Measurements from ENCODE around the gene TECTA.

The TECTA gene

GRCh38 chr11:121071846-121072450 lies 29.1 kb upstream of the TECTA start:
- no peak for TF ChIP-seq GATA1 (IDR thresholded peaks at IDR 0.05; ENCODE audit: low read depth, low read length)
- no peak for DNase-seq

- TF ChIP-seq POLR2A (IDR thresholded peaks at IDR 0.05; ENCODE audit: low read length) = no peak
- no peak for TF ChIP-seq GATA1 (IDR thresholded peaks at IDR 0.05; ENCODE audit: low read depth, low read length)
- DNase-seq = no peak
Measured at GRCh38 chr11:121081321-121081720, 19.7 kb upstream of the TECTA start.

GRCh38 chr11:121082219-121082618 lies 18.8 kb upstream of the TECTA start:
- no peak for TF ChIP-seq GATA1 (IDR thresholded peaks at IDR 0.05; ENCODE audit: low read depth, low read length)
- no peak for TF ChIP-seq POLR2A (IDR thresholded peaks at IDR 0.05; ENCODE audit: low read length)
- no peak for DNase-seq

GRCh38 chr11:121082670-121083069 lies 18.4 kb upstream of the TECTA start:
- no peak for DNase-seq
- no peak for TF ChIP-seq POLR2A (IDR thresholded peaks at IDR 0.05; ENCODE audit: low read length)
- no peak for TF ChIP-seq GATA1 (IDR thresholded peaks at IDR 0.05; ENCODE audit: low read depth, low read length)

GRCh38 chr11:121086866-121087265 lies 14.2 kb upstream of the TECTA start:
- TF ChIP-seq GATA1 (IDR thresholded peaks at IDR 0.05; ENCODE audit: low read depth, low read length) (no peak), POLR2A (IDR thresholded peaks at IDR 0.05; ENCODE audit: low read length) (no peak)
- no peak for DNase-seq

GRCh38 chr11:121089566-121089965 lies 11.5 kb upstream of the TECTA start:
- DNase-seq = no peak
- TF ChIP-seq POLR2A (IDR thresholded peaks at IDR 0.05; ENCODE audit: low read length) (no peak), GATA1 (IDR thresholded peaks at IDR 0.05; ENCODE audit: low read depth, low read length) (no peak)

- no peak for DNase-seq
- no peak for TF ChIP-seq GATA1 (IDR thresholded peaks at IDR 0.05; ENCODE audit: low read depth, low read length)
- TF ChIP-seq POLR2A (IDR thresholded peaks at IDR 0.05; ENCODE audit: low read length) = no peak
Measured at GRCh38 chr11:121090145-121090721, 10.8 kb upstream of the TECTA start.

- DNase-seq = no peak
- no peak for TF ChIP-seq GATA1 (IDR thresholded peaks at IDR 0.05; ENCODE audit: low read depth, low read length)
- TF ChIP-seq POLR2A (IDR thresholded peaks at IDR 0.05; ENCODE audit: low read length) = no peak
Measured at GRCh38 chr11:121091492-121092152, 9.4 kb upstream of the TECTA start.

- TF ChIP-seq POLR2A (IDR thresholded peaks at IDR 0.05; ENCODE audit: low read length) (no peak), GATA1 (IDR thresholded peaks at IDR 0.05; ENCODE audit: low read depth, low read length) (no peak)
Measured at GRCh38 chr11:121095561-121095960, 5.5 kb upstream of the TECTA start.

GRCh38 chr11:121099364-121099763 lies 1.7 kb upstream of the TECTA start:
- TF ChIP-seq GATA1 (IDR thresholded peaks at IDR 0.05; ENCODE audit: low read depth, low read length) = no peak
- no peak for TF ChIP-seq POLR2A (IDR thresholded peaks at IDR 0.05; ENCODE audit: low read length)
- no peak for DNase-seq

More at GRCh38 chr11:121095561-121095960, 5.5 kb upstream of the TECTA start:
- DNase-seq = no peak

GRCh38 chr11:121099885-121100284 lies 1.2 kb upstream of the TECTA start:
- TF ChIP-seq POLR2A (IDR thresholded peaks at IDR 0.05; ENCODE audit: low read length) (no peak), GATA1 (IDR thresholded peaks at IDR 0.05; ENCODE audit: low read depth, low read length) (no peak)
- no peak for DNase-seq

- TF ChIP-seq POLR2A (IDR thresholded peaks at IDR 0.05; ENCODE audit: low read length) (no peak), GATA1 (IDR thresholded peaks at IDR 0.05; ENCODE audit: low read depth, low read length) (no peak)
- DNase-seq = peak; percentile 3 to 16
Measured at GRCh38 chr11:121104312-121104762, 3.3 kb downstream of the TECTA start.

- no peak for DNase-seq
- TF ChIP-seq POLR2A (IDR thresholded peaks at IDR 0.05; ENCODE audit: low read length) = no peak
- TF ChIP-seq GATA1 (IDR thresholded peaks at IDR 0.05; ENCODE audit: low read depth, low read length) = no peak
Measured at GRCh38 chr11:121105063-121105480, 4.0 kb downstream of the TECTA start.

- DNase-seq = no peak
- TF ChIP-seq GATA1 (IDR thresholded peaks at IDR 0.05; ENCODE audit: low read depth, low read length) (no peak), POLR2A (IDR thresholded peaks at IDR 0.05; ENCODE audit: low read length) (no peak)
Measured at GRCh38 chr11:121105481-121106195, 4.6 kb downstream of the TECTA start.
